OCI-LY7 (cell line): Measurements from ENCODE around the gene NTPCR. TPM values are rescaled to one million over a fixed set of nuclear protein-coding genes. Genes with fewer than 3 reads are reported as not detected.

ENCODE experiments used
- BruUV-seq: library from RNA; stranded (reverse); fragments of 400-500 nt; replicated peaks from 2 replicates; lab custom pipeline; 2021; lab: Mats Ljungman, UMichigan
- CTCF ChIA-PET: fragments of 300-600 bp; sonication (Branson Sonifier 250); formaldehyde crosslinking; loops from one replicate; lab custom pipeline; 2022; ENCODE audit warnings: antibody characterized with exemption; ENCODE audit not compliant: unreplicated experiment; lab: Charles Lee
- POLR2A ChIA-PET: fragments of 300-600 bp; sonication (Branson Sonifier 250); formaldehyde crosslinking; loops from one replicate; lab custom pipeline; 2022; ENCODE audit warnings: antibody characterized with exemption; lab: Charles Lee
- DNase-seq: peaks from one replicate; pipeline ENCODE4 v3.0.0-alpha.2; 2015; ENCODE audit warnings: low spot score
- H2AFZ ChIP-seq: fragments of 200-600 bp; sonication (generic), shearing (Covaris generic); 2 replicates; pipeline ENCODE4 v1.6.1; 2014; ENCODE audit warnings: mild to moderate bottlenecking, antibody characterized with exemption, low read length, moderate library complexity
- H3K27ac ChIP-seq: fragments of 200-600 bp; sonication (generic); 2 replicates; pipeline ENCODE4 v1.5.1; 2014; ENCODE audit warnings: mixed run types, low read depth, mild to moderate bottlenecking, moderate library complexity, low read length, inconsistent platforms; ENCODE audit not compliant: poor library complexity, severe bottlenecking
- H3K36me3 ChIP-seq: fragments of 200-600 bp; sonication (generic); 2 replicates; pipeline ENCODE4 v1.6.1; 2014; ENCODE audit warnings: mild to moderate bottlenecking, antibody characterized with exemption, low read length, moderate library complexity, mixed read lengths; ENCODE audit not compliant: insufficient read depth
- H3K4me1 ChIP-seq: fragments of 200-600 bp; sonication (generic); 2 replicates; pipeline ENCODE4 v1.5.1; 2014; ENCODE audit warnings: mild to moderate bottlenecking, low read length; ENCODE audit not compliant: insufficient read depth, poor library complexity, severe bottlenecking
- H3K4me2 ChIP-seq: fragments of 200-600 bp; sonication (generic); 2 replicates; pipeline ENCODE4 v1.6.1; 2014; ENCODE audit warnings: mild to moderate bottlenecking, low read length
- H3K4me3 ChIP-seq: fragments of 200-600 bp; sonication (generic); 2 replicates; pipeline ENCODE4 v1.5.1; 2014; ENCODE audit warnings: mild to moderate bottlenecking, low read depth, low read length; ENCODE audit not compliant: poor library complexity, severe bottlenecking
- H3K79me2 ChIP-seq: fragments of 200-600 bp; sonication (generic); 2 replicates; pipeline ENCODE4 v1.6.1; 2016; ENCODE audit warnings: low read depth, mild to moderate bottlenecking, low read length, moderate library complexity, mixed read lengths; ENCODE audit not compliant: insufficient read depth
- H3K9me2 ChIP-seq: fragments of 200-600 bp; sonication (generic); 2 replicates; pipeline ENCODE4 v1.6.1; 2016; ENCODE audit warnings: mild to moderate bottlenecking, low read length, mixed read lengths; ENCODE audit not compliant: insufficient read depth
- H3K9me3 ChIP-seq: fragments of 200-600 bp; sonication (generic); 2 replicates; pipeline ENCODE4 v1.6.1; 2014; ENCODE audit warnings: mild to moderate bottlenecking, mixed run types, low read length, mixed read lengths
- H4K20me1 ChIP-seq: fragments of 200-600 bp; sonication (generic); 2 replicates; pipeline ENCODE4 v1.6.1; 2014; ENCODE audit warnings: mild to moderate bottlenecking, antibody characterized with exemption, low read length, moderate library complexity, mixed read lengths; ENCODE audit not compliant: insufficient read depth
- EZH2phosphoT487 ChIP-seq: fragments of 200-600 bp; sonication (generic); IDR thresholded peaks from 2 replicates; pipeline ENCODE4 v1.6.1; 2018; ENCODE audit warnings: low read depth, borderline replicate concordance, mild to moderate bottlenecking, mixed run types, antibody characterized with exemption, low read length, moderate library complexity, mixed read lengths
- intact Hi-C: fragments of 100-400 bp; cut with micrococcal nuclease; formaldehyde crosslinking; loops from one replicate; pipeline ENCODE4 v1.10.0; 2022; ENCODE audit not compliant: unreplicated experiment
- total RNA-seq, 2 experiments: library from RNA; depleted of rRNA in 1 of 2; stranded (reverse); fragments of >200 nt in 1 of 2; shearing (Covaris generic) in 1 of 2; gene quantifications; 2 replicates each; pipeline ENCODE4 v1.2.3, GENCODE V29; 2014 to 2022
- TF ChIP-seq, protein P1 (sequence below): fragments of 200-600 bp; sonication (generic); conservative IDR thresholded peaks from 2 replicates; pipeline ENCODE4 v1.5.1; 2014; ENCODE audit warnings: mild to moderate bottlenecking, antibody characterized with exemption, low read length, moderate library complexity, mixed read lengths

NTPCR gene
- total RNA-seq, 2 experiments from 2014 or later: 17.3 to 39.1 TPM

GRCh38 chr1:232962761-232963745, 12.6 kb downstream of the NTPCR start:
- H3K4me1 ChIP-seq: no peaks in the 10 kb centered on the region
- H4K20me1 ChIP-seq: no peaks in the 10 kb centered on the region
- ChIA-PET POLR2A (interaction anchor here (0.6 to 0.7 kb wide), 2 partner anchors 29 to 134 kb away, joined by 3 read pairs; no protein-coding TSS in a partner anchor), CTCF (no interaction called here)
- no peak overlapping the region for H2AFZ ChIP-seq
- no peak overlapping the region for H3K4me2 ChIP-seq
- H3K79me2 ChIP-seq: no peaks in the 10 kb centered on the region
- peaks cover 26% of the 10 kb centered on the region for H3K36me3 ChIP-seq
- no TSS peak for BruUV-seq
- no peak overlapping the region for H3K27ac ChIP-seq
- H3K9me2 ChIP-seq: no peaks in the 10 kb centered on the region
- DNase-seq: no peak
- peaks cover 7% of the 10 kb centered on the region; the same call in 1 of the 2 replicates for H3K9me3 ChIP-seq
- intact Hi-C loops: no loop called here
- TF ChIP-seq EZH2phosphoT487: no peak
- TF ChIP-seq, protein P1, sequence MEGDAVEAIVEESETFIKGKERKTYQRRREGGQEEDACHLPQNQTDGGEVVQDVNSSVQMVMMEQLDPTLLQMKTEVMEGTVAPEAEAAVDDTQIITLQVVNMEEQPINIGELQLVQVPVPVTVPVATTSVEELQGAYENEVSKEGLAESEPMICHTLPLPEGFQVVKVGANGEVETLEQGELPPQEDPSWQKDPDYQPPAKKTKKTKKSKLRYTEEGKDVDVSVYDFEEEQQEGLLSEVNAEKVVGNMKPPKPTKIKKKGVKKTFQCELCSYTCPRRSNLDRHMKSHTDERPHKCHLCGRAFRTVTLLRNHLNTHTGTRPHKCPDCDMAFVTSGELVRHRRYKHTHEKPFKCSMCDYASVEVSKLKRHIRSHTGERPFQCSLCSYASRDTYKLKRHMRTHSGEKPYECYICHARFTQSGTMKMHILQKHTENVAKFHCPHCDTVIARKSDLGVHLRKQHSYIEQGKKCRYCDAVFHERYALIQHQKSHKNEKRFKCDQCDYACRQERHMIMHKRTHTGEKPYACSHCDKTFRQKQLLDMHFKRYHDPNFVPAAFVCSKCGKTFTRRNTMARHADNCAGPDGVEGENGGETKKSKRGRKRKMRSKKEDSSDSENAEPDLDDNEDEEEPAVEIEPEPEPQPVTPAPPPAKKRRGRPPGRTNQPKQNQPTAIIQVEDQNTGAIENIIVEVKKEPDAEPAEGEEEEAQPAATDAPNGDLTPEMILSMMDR: no peak
- no peak overlapping the region for H3K4me3 ChIP-seq

DNA sequence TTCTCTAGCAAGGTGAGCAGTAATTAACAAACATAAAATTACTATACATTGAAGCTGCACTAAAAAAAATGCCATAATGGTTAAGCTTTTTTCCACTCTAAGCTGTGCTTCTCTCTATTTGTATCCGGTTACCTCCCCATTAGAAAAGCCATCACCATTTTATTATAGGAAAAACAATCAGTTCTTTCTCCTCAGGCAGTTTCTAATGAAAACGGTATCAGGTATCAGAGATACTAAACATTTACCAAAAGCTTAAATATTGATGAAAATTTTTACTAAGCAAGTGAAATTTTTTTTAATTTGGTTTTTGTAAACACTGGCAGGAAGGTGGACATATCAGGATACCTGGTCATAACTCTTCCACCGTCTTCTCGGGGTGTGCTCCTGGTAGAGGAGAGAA, 14.2 kb downstream of the NTPCR start:
- TF ChIP-seq, protein P1: no peak
- TF ChIP-seq EZH2phosphoT487: no peak
- Histone ChIP-seq H4K20me1 (no peaks in the 10 kb centered on the region), H3K9me2 (no peaks in the 10 kb centered on the region), H3K4me1 (no peaks in the 10 kb centered on the region), H2AFZ (no peak overlapping the region), H3K27ac (no peak overlapping the region), H3K9me3 (no peaks in the 10 kb centered on the region), H3K4me2 (no peak overlapping the region), H3K79me2 (no peaks in the 10 kb centered on the region), H3K36me3 (peaks cover 23% of the 10 kb centered on the region), H3K4me3 (no peak overlapping the region)
- POLR2A ChIA-PET: interaction anchor here (0.6 to 1.3 kb wide), 2 partner anchors 13 to 1041 kb away, joined by 3 to 6 read pairs; no protein-coding TSS in a partner anchor
- intact Hi-C loops: no loop called here
- BruUV-seq: no TSS peak
- CTCF ChIA-PET: no interaction called here
- DNase-seq: no peak
